Esophagus muscularis mucosa (tissue), 4 donors: ENCODE data around the gene ZIC5.

Experiments
- EP300 ChIP-seq: sonication (generic); formaldehyde crosslinking; IDR thresholded peaks from one replicate; pipeline ENCODE4 v1.6.1; 2017; ENCODE audit warnings: antibody characterized with exemption
- POLR2A ChIP-seq: fragments of 450-650 bp; IDR thresholded peaks from one replicate; pipeline ENCODE4 v1.6.1; 2017; ENCODE audit warnings: antibody characterized with exemption, moderate library complexity, mild to moderate bottlenecking, low read depth
- TF ChIP-seq, protein P1 (sequence below), 3 experiments: fragments of 200-600 bp in 2 of 3; fragments of 450-650 bp in 1 of 3; sonication (generic) in 2 of 3; IDR thresholded peaks; one replicate each; pipeline ENCODE4 v1.5.1; 2017 to 2019; ENCODE audit warnings: antibody characterized with exemption in 3 of 3, mild to moderate bottlenecking in 2 of 3, moderate library complexity in 1 of 3

DNA sequence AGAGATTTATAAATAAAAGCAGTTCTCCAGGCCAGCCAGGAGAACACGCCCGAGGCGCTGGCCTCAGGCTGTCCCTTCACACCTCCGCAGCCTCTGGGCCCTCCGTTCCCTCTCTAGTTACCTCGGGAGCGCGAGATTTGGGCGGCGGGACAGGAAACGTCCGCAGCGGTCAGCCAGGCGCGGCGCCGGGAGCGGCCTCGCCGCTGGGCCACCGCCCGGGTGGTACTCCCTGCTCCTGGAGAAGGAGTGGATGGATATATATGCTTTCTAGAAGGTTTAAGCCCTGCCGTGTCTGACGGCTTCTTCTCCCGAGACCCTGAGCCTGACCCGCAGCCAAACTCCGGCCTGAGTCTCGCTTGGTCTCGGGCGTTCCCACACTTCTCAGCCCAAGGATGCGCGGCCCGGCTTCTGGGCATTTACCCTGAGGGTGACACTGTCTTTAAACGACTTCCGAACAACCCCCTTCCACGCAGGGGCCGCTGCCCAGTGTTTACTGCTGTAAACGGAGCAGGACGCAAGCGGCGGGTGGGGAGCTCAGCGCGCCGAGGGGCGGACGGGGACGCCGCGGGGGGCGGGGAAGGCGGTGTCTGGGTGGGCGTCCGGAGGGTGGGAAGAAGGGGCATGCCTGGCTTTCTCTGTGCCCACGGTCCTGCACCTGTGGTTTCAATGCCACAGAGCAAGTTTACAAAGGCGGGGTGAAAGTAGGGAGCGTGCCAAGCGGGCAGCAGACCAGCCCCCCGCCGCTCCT, 8.1 kb upstream of the ZIC5 start:
- TF ChIP-seq POLR2A: no peak
- TF ChIP-seq, protein P1, sequence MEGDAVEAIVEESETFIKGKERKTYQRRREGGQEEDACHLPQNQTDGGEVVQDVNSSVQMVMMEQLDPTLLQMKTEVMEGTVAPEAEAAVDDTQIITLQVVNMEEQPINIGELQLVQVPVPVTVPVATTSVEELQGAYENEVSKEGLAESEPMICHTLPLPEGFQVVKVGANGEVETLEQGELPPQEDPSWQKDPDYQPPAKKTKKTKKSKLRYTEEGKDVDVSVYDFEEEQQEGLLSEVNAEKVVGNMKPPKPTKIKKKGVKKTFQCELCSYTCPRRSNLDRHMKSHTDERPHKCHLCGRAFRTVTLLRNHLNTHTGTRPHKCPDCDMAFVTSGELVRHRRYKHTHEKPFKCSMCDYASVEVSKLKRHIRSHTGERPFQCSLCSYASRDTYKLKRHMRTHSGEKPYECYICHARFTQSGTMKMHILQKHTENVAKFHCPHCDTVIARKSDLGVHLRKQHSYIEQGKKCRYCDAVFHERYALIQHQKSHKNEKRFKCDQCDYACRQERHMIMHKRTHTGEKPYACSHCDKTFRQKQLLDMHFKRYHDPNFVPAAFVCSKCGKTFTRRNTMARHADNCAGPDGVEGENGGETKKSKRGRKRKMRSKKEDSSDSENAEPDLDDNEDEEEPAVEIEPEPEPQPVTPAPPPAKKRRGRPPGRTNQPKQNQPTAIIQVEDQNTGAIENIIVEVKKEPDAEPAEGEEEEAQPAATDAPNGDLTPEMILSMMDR (IDR thresholded peaks at IDR 0.05): no peak
- no peak for TF ChIP-seq EP300
